Immature natural killer cell (primary cell): ENCODE data around the gene RPS6KA6. TPM values are rescaled to one million over a fixed set of nuclear protein-coding genes. Genes with fewer than 3 reads are reported as not detected.

Experiments
- DNase-seq, 3 donors: peaks; one replicate each; pipeline ENCODE4 v3.0.0; 2022; ENCODE audit warnings: mixed read lengths in 1 of 3
- H3K27ac Mint-ChIP-seq, 6 donors: one replicate each; pipeline ENCODE4 v1.8.0; 2020; ENCODE audit warnings: mixed read lengths in 6 of 6, mild to moderate bottlenecking in 5 of 6, inconsistent platforms in 4 of 6, moderate library complexity in 3 of 6
- H3K27me3 Mint-ChIP-seq, 3 donors: one replicate each; pipeline ENCODE4 v1.8.0; 2020 to 2021; ENCODE audit warnings: low read depth in 3 of 3, mild to moderate bottlenecking in 3 of 3, mixed read lengths in 3 of 3, moderate library complexity in 3 of 3, inconsistent platforms in 1 of 3
- H3K36me3 Mint-ChIP-seq, 3 donors: one replicate each; pipeline ENCODE4 v1.8.0; 2020; ENCODE audit warnings: mixed read lengths in 3 of 3, inconsistent platforms in 2 of 3, mild to moderate bottlenecking in 2 of 3
- H3K4me1 Mint-ChIP-seq, 2 donors: one replicate each; pipeline ENCODE4 v1.8.0; 2020; ENCODE audit warnings: inconsistent platforms in 2 of 2, mild to moderate bottlenecking in 2 of 2, mixed read lengths in 2 of 2, moderate library complexity in 1 of 2
- H3K4me3 Mint-ChIP-seq, 5 donors: one replicate each; pipeline ENCODE4 v1.8.0; 2020; ENCODE audit warnings: mild to moderate bottlenecking in 5 of 5, mixed read lengths in 5 of 5, inconsistent platforms in 3 of 5, moderate library complexity in 3 of 5
- H3K9me3 Mint-ChIP-seq, 6 donors: one replicate each; pipeline ENCODE4 v1.8.0; 2020; ENCODE audit warnings: mild to moderate bottlenecking in 6 of 6, mixed read lengths in 6 of 6, inconsistent platforms in 4 of 6, moderate library complexity in 3 of 6
- polyA plus RNA-seq, 3 donors: library from polyadenylated mRNA; unstranded; fragments of 300-500 nt; fragmentation: Illumina TruSeq; gene quantifications; one replicate each; pipeline ENCODE4 v1.2.3, GENCODE V29; 2021

The RPS6KA6 gene
- polyA plus RNA-seq, 3 donors from 2014 or later, result not detected

DNA sequence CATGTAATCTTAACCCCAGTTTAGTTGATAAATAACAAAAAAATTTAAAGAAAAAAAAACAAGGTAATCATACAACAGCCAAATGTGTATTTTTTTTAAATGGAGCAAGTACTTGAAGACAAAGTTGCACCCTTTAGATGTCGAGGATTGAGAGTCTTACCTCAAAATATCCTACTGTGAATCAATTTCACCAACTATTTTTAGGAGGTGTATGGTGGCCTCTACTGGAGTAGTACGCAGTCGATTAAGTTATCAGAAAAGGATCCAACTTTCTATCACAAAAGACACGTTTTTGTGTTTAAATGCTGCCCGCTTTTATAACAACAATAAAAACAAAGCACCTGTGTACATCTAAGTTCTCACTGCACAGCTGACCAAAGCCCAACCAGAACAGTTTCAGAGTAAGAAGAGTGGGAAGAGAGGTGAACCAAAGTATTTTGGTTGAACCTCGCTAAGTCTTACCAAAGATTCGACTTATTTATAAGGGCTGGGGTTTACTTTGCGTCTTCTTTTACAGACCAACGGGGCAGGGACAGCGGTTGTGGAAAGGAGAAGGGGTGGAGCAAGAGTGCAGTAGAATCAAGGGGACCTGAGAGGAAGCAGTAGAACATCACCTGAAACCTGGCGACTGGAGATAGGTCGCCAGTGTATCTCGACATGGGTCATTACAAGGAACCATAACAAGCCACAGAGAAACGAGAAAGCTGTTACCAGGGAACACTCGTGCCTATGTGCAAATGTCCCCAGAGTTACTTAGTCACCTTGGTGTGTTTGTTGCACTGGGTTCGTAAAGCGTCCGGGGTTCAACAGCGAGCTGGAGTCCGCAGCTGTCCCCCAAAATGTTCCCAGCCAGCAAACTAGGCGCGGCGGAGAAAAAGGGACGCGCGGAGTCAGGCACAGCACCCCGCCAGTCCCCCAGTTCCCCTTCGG lies 1.1 kb downstream of the RPS6KA6 start:
- no peak for DNase-seq
- H3K27me3 Mint-ChIP-seq, result peaks cover 2 to 15% (median 6%) of the 10 kb centered on the region in 3 donors
- peaks cover 0 to 5% of the 10 kb centered on the region in 2 donors for H3K4me1 Mint-ChIP-seq
- H3K9me3 Mint-ChIP-seq, result peaks cover 0 to 9% (median 5%) of the 10 kb centered on the region in 6 donors
- H3K36me3 Mint-ChIP-seq, result no peaks in the 10 kb centered on the region
- no peak overlapping the region for H3K27ac Mint-ChIP-seq
- H3K4me3 Mint-ChIP-seq, result peak overlapping the region in 4 of 5 donors; percentile 0 to 63 (median 43)

DNA sequence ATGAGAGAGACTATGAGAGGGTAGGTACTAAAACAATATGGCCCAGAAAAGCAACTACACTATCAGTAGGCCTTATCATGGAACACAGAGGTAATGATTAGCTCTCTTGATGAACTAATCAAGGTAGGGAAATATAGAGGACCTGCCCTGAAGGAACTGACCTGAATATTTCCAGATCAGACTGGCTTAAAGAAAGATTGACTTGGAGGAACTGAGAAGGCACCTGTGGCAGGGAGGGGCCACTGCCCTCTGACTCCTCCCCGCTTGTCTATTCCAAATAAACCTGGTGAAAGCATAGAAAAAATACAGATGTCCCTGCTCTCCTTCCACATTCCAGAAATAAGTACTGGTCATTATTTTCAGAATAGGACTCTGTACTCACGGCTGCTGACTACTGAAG lies 5.5 kb downstream of the RPS6KA6 start:
- H3K27me3 Mint-ChIP-seq, result peaks cover 2 to 12% (median 4%) of the 10 kb centered on the region in 3 donors
- H3K4me3 Mint-ChIP-seq, result no peak overlapping the region
- H3K36me3 Mint-ChIP-seq, result no peaks in the 10 kb centered on the region
- DNase-seq, result no peak
- H3K9me3 Mint-ChIP-seq, result peaks cover 0 to 5% (median 2%) of the 10 kb centered on the region in 6 donors
- H3K4me1 Mint-ChIP-seq, result peaks cover 0 to 5% of the 10 kb centered on the region in 2 donors
- H3K27ac Mint-ChIP-seq, result no peak overlapping the region

DNA sequence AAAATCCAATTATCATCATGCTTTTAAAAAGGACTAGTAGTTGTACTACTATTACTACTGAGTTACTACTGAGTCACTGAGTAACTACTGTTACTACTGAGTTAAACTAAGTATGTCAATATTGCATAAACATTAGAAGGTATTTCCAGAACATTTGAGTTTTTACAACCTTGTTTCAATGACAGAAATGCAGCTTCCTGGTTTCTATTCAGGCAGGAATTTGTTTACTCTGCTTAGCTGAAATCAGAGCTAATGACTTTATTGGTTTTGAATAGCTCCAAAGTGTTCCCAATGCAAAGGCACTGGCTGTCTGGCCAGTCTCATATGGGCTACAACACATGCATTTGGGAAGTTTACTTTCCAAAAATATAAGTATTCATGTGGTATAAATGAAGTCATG lies 12.0 kb downstream of the RPS6KA6 start:
- DNase-seq, result no peak
- Mint-ChIP-seq H3K9me3 (peaks cover 0 to 3% (median 0%) of the 10 kb centered on the region in 6 donors), H3K4me3 (no peak overlapping the region), H3K27me3 (peaks cover 0 to 4% (median 0%) of the 10 kb centered on the region in 3 donors), H3K36me3 (no peaks in the 10 kb centered on the region), H3K4me1 (no peaks in the 10 kb centered on the region), H3K27ac (no peak overlapping the region)

DNA sequence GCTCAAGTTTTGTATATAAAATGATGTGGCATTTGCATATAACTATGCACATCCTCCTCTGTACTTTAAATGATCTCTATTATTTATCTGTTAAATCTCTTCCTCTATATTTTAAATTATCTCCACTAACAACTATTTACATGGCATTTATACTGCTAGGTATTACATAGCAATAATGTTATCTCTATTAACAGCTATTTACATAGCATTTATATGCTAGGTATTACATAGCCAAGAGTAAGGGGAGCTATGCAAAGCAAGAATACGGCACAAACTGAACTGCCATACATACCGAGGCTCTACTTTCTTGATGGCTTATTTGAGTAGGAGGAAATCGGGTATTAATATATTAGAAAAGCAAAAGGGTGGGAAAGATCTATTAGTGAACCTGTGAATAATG lies 12.7 kb downstream of the RPS6KA6 start:
- Mint-ChIP-seq H3K4me1 (no peaks in the 10 kb centered on the region), H3K9me3 (peaks cover 0 to 5% (median 0%) of the 10 kb centered on the region in 6 donors), H3K36me3 (no peaks in the 10 kb centered on the region), H3K27me3 (peaks cover 0 to 3% (median 0%) of the 10 kb centered on the region in 3 donors), H3K4me3 (no peak overlapping the region), H3K27ac (no peak overlapping the region)
- DNase-seq, result no peak

DNA sequence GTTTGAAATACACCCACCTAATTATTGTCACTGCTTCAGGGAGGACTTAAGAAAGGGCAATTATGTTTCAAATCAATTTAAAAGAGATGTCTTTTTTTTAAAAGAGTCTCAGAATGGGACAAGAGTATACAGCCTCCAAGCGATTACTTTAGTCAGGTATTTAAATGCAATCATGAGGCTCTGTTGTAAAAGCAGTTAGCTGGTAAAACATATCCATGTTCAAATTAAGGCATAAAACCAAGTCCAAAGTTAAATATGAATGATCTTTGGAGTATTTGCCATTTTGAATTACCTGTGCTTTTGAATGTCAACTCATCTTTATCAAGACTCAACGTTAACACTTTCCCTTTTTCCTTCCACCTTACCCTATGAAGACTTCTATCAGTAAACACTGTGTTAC lies 13.7 kb downstream of the RPS6KA6 start:
- no peaks in the 10 kb centered on the region for H3K36me3 Mint-ChIP-seq
- DNase-seq, result no peak
- H3K4me3 Mint-ChIP-seq, result no peak overlapping the region
- H3K4me1 Mint-ChIP-seq, result no peaks in the 10 kb centered on the region
- H3K27me3 Mint-ChIP-seq, result peaks cover 0 to 2% (median 2%) of the 10 kb centered on the region in 3 donors
- peaks cover 0 to 5% (median 0%) of the 10 kb centered on the region in 6 donors for H3K9me3 Mint-ChIP-seq
- no peak overlapping the region for H3K27ac Mint-ChIP-seq

DNA sequence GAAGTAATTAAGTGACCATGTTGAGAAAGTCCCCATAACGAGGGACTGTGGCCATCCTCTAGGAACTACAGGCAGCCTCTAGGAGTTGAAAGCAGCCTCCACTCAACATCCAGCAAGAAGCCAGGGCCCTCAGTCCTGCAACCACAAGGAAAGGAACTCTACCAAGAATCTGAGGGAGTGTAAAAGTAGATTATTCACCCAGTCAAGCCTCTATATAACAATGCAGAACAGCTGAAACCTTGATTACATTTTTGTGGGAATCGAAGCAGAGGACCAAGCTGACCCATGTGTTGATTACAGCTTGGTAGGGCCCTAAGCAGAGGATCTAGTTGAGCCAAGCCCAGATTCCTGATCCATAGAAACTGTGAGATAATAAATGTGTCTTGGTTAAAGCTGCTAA lies 17.1 kb downstream of the RPS6KA6 start:
- DNase-seq, result no peak
- H3K4me3 Mint-ChIP-seq, result no peak overlapping the region
- peaks cover 0 to 4% (median 3%) of the 10 kb centered on the region in 3 donors for H3K27me3 Mint-ChIP-seq
- H3K9me3 Mint-ChIP-seq, result peaks cover 0 to 5% (median 1%) of the 10 kb centered on the region in 6 donors
- H3K27ac Mint-ChIP-seq, result no peak overlapping the region
- H3K4me1 Mint-ChIP-seq, result no peaks in the 10 kb centered on the region
- no peaks in the 10 kb centered on the region for H3K36me3 Mint-ChIP-seq

DNA sequence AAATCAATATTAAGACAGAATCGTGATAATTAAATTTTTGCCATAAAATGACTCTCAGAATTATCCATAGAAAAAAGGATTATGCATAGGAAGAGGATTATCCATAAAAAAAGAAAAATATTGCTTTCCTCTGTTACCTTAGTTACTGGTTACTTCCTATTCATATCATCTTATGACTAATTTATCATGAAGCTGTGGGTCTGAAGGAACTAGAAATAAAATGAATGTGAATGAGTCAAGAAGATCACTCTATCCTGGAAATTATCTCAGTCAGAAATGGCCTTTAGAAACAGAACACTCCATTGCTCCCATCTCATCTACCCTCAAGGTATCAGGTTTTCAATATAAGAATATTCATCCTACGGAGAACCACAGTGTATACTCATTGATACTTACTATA lies 19.4 kb downstream of the RPS6KA6 start:
- no peak for DNase-seq
- Mint-ChIP-seq H3K4me1 (no peaks in the 10 kb centered on the region), H3K36me3 (no peaks in the 10 kb centered on the region), H3K27ac (no peak overlapping the region), H3K4me3 (no peak overlapping the region), H3K9me3 (peaks cover 0 to 8% (median 1%) of the 10 kb centered on the region in 6 donors), H3K27me3 (peaks cover 0 to 6% (median 1%) of the 10 kb centered on the region in 3 donors)

DNA sequence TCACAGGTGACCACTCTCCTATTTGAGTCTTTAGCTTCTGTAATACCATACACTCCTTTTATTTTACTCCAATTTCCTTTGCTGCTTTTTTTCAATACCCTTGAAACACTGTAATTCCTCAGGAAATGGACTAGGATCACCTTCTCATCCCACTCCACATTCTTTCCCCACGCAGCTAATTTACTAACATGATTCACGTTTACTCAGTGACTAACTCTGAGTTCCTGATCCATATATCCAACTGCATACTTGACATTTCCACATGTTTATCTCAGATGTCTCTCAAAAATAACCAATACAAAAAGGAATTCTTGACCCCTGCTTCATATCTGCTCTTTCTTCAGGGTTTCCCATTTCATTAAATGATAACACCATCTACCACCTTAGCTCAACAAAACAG lies 19.9 kb downstream of the RPS6KA6 start:
- Mint-ChIP-seq H3K4me1 (no peaks in the 10 kb centered on the region), H3K4me3 (no peak overlapping the region), H3K9me3 (peaks cover 0 to 8% (median 1%) of the 10 kb centered on the region in 6 donors), H3K27me3 (peaks cover 0 to 6% (median 1%) of the 10 kb centered on the region in 3 donors), H3K36me3 (no peaks in the 10 kb centered on the region), H3K27ac (no peak overlapping the region)
- DNase-seq, result no peak

DNA sequence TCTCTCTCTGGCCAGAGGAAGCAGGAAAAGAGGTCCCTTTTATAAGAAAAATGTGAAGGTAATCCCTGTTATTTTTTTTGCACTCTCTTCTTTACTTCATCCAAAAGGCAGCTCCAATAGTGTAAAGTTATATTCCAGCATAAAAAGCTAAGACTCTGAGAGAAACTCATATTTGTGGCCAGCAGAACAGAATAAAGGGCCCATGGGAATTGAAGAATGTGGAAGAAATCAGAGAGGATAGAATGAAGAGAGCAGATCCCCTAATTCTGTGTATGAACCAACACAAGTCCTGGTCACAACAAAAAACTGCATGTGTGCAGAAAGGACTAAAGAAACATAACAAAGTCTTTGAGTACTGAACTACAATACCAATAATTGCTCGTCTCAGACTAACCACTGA lies 22.3 kb downstream of the RPS6KA6 start:
- no peaks in the 10 kb centered on the region for H3K4me1 Mint-ChIP-seq
- DNase-seq, result no peak
- H3K27me3 Mint-ChIP-seq, result peaks cover 0 to 6% (median 1%) of the 10 kb centered on the region in 3 donors
- H3K27ac Mint-ChIP-seq, result no peak overlapping the region
- H3K4me3 Mint-ChIP-seq, result no peak overlapping the region
- no peaks in the 10 kb centered on the region for H3K36me3 Mint-ChIP-seq
- peaks cover 0 to 5% (median 1%) of the 10 kb centered on the region in 6 donors for H3K9me3 Mint-ChIP-seq

DNA sequence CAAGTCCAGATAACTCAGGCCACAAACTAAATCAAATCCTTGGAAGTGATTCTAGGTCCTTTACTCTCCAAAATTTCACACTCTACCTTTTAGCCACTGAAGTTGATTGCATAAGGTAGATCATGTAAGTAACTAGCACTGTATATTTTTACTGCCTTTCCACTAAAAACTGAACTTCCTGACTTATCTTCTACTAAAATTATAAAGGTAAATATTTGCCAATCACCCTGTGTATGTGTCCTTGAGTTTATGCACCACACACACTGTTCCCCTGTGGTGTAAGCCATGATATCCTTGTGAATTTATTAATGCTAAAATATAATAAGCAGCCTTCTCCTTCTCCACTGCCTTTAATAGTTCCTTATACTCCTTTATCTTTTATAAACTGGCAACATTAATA lies 25.6 kb downstream of the RPS6KA6 start:
- Mint-ChIP-seq H3K4me3 (no peak overlapping the region), H3K4me1 (no peaks in the 10 kb centered on the region), H3K36me3 (no peaks in the 10 kb centered on the region), H3K27me3 (peaks cover 0 to 6% (median 3%) of the 10 kb centered on the region in 3 donors), H3K9me3 (peaks cover 0 to 4% (median under 1%) of the 10 kb centered on the region in 6 donors), H3K27ac (no peak overlapping the region)
- DNase-seq, result no peak

DNA sequence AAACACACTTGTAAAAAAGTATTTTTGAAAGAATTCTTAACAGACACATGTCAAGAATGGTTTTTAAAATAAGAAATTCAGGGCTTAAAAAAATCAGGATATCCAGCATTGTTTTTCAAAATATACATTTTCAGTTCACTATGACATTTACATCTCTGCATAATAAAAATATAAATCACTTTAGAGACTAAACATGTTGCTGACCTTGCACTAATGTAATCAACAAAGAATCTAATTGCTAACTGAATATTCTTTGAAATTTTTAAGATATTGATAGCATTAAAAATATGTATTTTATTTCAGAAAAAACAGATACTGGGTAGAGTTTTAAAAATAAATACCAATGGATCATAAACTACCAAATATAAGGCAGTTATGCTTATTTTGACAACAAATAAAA lies 26.4 kb downstream of the RPS6KA6 start:
- Mint-ChIP-seq H3K27me3 (peaks cover 0 to 6% (median 3%) of the 10 kb centered on the region in 3 donors), H3K4me3 (no peak overlapping the region), H3K9me3 (peaks cover 0 to 4% (median 0%) of the 10 kb centered on the region in 6 donors), H3K27ac (no peak overlapping the region), H3K4me1 (no peaks in the 10 kb centered on the region), H3K36me3 (no peaks in the 10 kb centered on the region)
- no peak for DNase-seq

DNA sequence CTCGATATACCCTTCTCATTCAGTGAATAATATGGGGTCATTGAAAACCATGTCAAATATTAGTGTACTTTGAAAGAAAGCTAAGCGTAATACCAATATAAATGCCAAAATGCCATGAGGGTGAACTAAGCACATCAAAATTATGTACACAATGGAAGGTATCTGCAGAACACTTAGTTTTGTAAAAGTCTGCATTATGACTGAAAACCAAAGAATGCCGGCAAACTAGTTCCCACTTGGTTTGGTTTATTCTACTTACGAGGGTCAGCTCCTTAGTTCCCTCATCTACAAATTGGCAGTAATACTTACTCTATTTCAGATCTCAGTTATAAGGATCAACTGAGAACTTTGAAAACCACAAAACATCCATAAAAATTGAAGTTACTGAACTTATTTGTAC lies 27.3 kb downstream of the RPS6KA6 start:
- no peak for DNase-seq
- Mint-ChIP-seq H3K4me3 (no peak overlapping the region), H3K9me3 (peaks cover 0 to 4% (median 0%) of the 10 kb centered on the region in 6 donors), H3K27ac (no peak overlapping the region), H3K4me1 (no peaks in the 10 kb centered on the region), H3K27me3 (peaks cover 0 to 6% (median 3%) of the 10 kb centered on the region in 3 donors), H3K36me3 (no peaks in the 10 kb centered on the region)

DNA sequence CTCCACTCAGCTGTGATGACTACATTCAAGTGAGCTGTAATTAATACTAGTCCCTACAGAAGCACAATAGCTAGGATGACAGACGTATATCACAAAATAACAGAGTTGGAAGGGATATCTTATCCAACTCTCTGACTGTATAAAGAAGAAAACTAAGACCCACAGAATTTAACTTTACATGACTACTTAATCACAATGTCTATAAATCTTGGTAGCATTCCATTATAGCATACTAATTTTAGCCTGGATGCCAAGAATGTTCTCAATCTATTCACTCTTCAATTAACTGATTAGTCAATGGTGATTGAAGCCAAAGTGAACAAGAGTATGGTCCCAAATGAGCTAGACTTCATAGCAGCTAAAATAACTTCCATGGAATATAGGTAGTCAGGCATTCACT lies 31.2 kb downstream of the RPS6KA6 start:
- Mint-ChIP-seq H3K9me3 (peaks cover 0 to 2% (median 0%) of the 10 kb centered on the region in 6 donors), H3K27me3 (peaks cover 0 to 3% (median 3%) of the 10 kb centered on the region in 3 donors), H3K36me3 (no peaks in the 10 kb centered on the region)

DNA sequence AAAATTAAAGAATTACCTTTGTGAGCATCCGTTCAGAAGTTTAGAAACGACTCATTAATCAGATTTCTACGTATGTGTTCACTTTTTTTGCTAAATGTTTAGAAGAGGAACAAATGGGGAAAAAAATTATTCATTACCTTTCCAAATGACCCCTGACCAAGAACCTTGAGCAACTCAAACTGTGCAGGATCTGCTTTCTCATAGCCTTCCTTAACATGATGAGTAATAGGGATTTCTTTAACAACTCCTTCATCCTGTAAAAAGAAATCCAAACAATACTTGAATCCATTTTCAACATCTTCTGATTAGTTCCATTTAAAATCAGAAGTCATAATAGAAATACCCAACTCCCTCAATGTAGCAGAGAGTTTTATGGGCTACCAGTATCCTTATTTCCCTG lies 32.1 kb downstream of the RPS6KA6 start:
- Mint-ChIP-seq H3K27me3 (peaks cover 0 to 3% (median 3%) of the 10 kb centered on the region in 3 donors), H3K27ac (no peak overlapping the region), H3K36me3 (no peaks in the 10 kb centered on the region), H3K4me1 (no peaks in the 10 kb centered on the region), H3K9me3 (peaks cover 0 to 2% (median 0%) of the 10 kb centered on the region in 6 donors), H3K4me3 (no peak overlapping the region)
- DNase-seq, result no peak

More for the DNA sequence above, 31.2 kb downstream of the RPS6KA6 start:
- Mint-ChIP-seq H3K27ac (no peak overlapping the region), H3K4me1 (no peaks in the 10 kb centered on the region), H3K4me3 (no peak overlapping the region)
- no peak for DNase-seq
